NCI-H2227 (cell line): Measurements from ENCODE around the gene DSC3.
A peak's percentile ranks its signal among the peaks of the same experiment; 100 is the strongest.
"Not testable (repeated sequence)": the region's sequence is repeated elsewhere in the genome, so short reads cannot be mapped to it uniquely, and the experiment has no call there.

Experiments used
- DNase-seq: peaks from one replicate; lab custom pipeline; 2025; ENCODE audit not compliant: unreplicated experiment; lab: John Stamatoyannopoulos, UW

Gene DSC3

GRCh38 chr18:30978091-30978490 lies 64.5 kb downstream of the DSC3 start:
- DNase-seq: not testable (repeated sequence)

- peak; percentile 55 for DNase-seq
Measured at GRCh38 chr18:30971338-30971956, 71.1 kb downstream of the DSC3 start.

- DNase-seq: peak; percentile 16
Measured at GRCh38 chr18:30970196-30970816, 72.2 kb downstream of the DSC3 start.

GRCh38 chr18:30969670-30970170 lies 72.8 kb downstream of the DSC3 start:
- DNase-seq: no peak

GRCh38 chr18:30967701-30968100 lies 74.8 kb downstream of the DSC3 start:
- no peak for DNase-seq

- no peak for DNase-seq
Measured at GRCh38 chr18:30965237-30965636, 77.3 kb downstream of the DSC3 start.

GRCh38 chr18:30960661-30961060 lies 81.9 kb downstream of the DSC3 start:
- no peak for DNase-seq

GRCh38 chr18:30957066-30957465 lies 85.5 kb downstream of the DSC3 start:
- DNase-seq: no peak

GRCh38 chr18:30954262-30954661 lies 88.3 kb downstream of the DSC3 start:
- DNase-seq: no peak

- no peak for DNase-seq
Measured at GRCh38 chr18:30945761-30946160, 96.8 kb downstream of the DSC3 start.

- no peak for DNase-seq
Measured at GRCh38 chr18:30944773-30945417, 97.6 kb downstream of the DSC3 start.

- no peak for DNase-seq
Measured at GRCh38 chr18:30940952-30941539, 101.5 kb downstream of the DSC3 start.
